Measurements from ENCODE around the gene ZBTB7C.

GRCh38 chr18:48359626-48360025, 49.6 kb downstream of the ZBTB7C start:
- TF ChIP-seq CTCF (conservative IDR thresholded peaks at IDR 0.05; ENCODE audit: low read depth, low read length) = no peak
- TF ChIP-seq MAFK (IDR thresholded peaks at IDR 0.05; ENCODE audit: low read depth, low read length) = no peak
- TF ChIP-seq POLR2A (IDR thresholded peaks at IDR 0.05; ENCODE audit: low read depth, low read length) = no peak
- TF ChIP-seq RAD21 (IDR thresholded peaks at IDR 0.05; ENCODE audit: low read length) = no peak
- no peak for TF ChIP-seq CEBPB (IDR thresholded peaks at IDR 0.05; ENCODE audit: low read depth, low read length)
- no peak for TF ChIP-seq USF2 (IDR thresholded peaks at IDR 0.05; ENCODE audit: low read depth, low read length)
- TF ChIP-seq RFX5 (IDR thresholded peaks at IDR 0.05; ENCODE audit: low read depth, low read length) = no peak
